HG03280 (cell line): Measurements from ENCODE around the gene ZPBP2.
A peak's percentile ranks its signal among the peaks of the same experiment; 100 is the strongest.
"Not testable (repeated sequence)": the region's sequence is repeated elsewhere in the genome, so short reads cannot be mapped to it uniquely, and the experiment has no call there.

Experiments used
- ATAC-seq: cut with Tn5 transposase; IDR thresholded peaks from one replicate; pipeline ENCODE4 v1.9.1; 2021; ENCODE audit warnings: mild to moderate bottlenecking, moderate library complexity; ENCODE audit not compliant: unreplicated experiment

Gene ZPBP2, protein sequence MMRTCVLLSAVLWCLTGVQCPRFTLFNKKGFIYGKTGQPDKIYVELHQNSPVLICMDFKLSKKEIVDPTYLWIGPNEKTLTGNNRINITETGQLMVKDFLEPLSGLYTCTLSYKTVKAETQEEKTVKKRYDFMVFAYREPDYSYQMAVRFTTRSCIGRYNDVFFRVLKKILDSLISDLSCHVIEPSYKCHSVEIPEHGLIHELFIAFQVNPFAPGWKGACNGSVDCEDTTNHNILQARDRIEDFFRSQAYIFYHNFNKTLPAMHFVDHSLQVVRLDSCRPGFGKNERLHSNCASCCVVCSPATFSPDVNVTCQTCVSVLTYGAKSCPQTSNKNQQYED

DNA sequence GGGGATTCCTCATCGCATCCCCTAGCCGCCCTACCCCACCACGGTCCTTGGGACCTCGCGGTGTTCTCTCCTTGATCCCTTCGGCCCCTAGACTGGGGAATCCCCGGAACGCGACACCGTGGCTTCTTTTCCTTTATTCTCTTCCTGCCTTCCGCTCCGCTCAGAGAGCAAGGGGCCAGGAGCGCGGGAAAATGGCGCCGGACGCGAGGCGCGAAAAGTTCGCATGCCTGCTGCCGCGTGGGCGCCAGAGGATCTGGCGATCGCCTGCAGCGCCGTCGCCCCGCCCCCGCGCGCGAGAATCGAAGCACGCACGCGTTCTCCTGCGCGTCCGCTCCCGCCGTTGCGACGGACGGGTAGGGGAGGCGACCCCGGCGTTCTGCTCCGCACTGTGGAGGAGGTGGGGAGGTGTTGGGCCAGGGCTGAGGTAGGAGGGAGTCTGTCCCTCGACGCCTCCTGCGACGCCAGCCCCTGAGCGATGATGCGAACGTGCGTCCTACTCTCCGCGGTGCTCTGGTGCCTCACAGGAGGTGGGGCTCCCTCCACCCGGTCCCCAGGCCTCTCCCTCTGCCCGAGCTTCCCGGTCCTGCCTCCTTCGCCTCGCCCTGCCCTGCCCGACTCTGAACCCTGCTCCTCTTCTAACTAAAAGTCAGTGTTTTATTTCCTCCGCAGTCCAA is at the start of gene ZPBP2:
TSS of gene ZPBP2 (plus strand) at position 323 of the 674 bp plus-strand sequence. CDS start at position 476, 153 bp downstream.
- peak; percentile 11 for ATAC-seq

DNA sequence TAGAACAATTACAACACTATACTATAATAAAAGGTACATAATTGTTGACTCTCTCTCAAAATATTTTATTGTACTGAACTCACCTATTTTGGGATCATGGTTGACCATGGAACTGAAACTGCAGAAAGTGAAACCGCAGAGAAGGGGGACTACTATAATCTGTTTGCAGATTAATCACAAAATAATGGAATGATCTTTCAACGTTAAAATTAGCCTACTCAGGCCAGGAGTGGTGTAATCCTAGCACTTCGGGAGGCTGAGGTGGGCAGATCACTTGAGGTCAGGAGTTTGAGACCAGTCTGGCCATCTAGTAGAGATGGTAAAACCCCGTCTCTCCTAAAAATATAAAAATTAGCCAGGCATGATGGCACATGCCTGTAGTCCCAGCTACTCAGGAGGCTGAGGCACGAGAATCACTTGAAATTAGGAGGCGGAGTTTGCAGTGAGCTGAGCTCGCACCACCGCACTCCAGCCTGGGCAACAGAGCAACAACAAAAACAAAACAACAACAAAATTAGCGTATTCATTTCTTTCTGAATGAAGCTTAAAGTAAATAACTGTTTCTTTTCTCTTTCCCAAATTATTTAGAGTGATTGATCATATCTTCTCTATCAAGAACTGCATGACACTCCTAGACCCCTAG is 49.5 kb upstream of the ZPBP2 start:
- no peak for ATAC-seq

DNA sequence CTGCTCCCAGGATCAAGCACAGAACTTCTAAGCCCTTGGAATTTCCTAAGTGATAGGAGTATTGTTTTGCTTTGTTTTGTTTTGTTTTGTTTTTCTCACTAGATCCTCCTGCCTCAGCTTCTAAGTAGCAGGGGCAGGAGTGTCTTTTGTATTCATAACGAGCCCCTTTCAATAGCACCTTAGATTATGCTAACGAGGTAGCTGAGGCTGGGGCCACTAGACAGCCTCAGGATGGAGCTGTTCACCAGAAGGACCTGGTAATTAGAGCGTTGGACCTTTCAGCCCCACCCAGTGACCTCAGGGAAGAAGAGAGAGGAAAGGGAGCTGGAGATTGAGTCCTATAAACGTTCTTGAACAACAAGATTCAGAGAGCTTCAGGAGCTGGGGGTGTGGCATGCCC is 47.5 kb upstream of the ZPBP2 start:
- no peak for ATAC-seq

DNA sequence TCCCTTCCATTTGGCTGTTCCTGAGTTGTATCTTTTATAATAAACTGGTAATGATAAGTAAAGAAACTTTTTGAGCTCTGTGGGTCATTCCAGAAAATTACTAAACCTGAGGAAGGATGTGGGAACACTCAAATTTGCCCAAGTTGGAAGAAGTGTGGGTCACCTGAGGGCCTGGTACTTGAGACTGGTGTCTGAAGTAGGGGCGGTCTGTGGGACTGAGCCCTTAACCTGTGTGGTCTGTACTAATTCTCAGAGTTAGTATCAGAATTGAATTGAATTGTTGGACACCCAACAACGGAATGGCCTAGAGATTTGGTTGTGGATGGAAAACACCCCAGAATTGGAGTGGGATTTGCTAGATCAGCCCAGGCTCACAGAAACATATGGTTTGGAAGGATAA is 47.0 kb upstream of the ZPBP2 start:
- no peak for ATAC-seq

DNA sequence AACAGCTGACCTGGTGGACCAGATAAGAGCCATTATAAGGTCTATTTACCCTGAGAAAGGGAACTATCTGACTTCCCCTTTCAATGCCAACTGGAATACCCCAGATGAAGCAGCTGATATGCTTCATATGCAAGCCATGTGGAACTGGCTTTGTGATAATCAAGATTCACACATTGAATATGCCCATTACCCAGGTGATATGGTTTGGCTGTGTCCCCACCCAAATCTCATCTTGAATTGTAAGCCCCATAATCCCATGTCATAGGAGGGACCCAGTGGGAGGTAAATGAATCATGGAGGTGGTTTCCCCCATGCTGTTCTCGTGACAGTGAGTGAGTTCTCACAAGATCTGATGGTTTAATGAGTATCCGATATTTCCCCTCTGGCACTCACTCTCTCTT is 46.0 kb upstream of the ZPBP2 start:
- no peak for ATAC-seq

DNA sequence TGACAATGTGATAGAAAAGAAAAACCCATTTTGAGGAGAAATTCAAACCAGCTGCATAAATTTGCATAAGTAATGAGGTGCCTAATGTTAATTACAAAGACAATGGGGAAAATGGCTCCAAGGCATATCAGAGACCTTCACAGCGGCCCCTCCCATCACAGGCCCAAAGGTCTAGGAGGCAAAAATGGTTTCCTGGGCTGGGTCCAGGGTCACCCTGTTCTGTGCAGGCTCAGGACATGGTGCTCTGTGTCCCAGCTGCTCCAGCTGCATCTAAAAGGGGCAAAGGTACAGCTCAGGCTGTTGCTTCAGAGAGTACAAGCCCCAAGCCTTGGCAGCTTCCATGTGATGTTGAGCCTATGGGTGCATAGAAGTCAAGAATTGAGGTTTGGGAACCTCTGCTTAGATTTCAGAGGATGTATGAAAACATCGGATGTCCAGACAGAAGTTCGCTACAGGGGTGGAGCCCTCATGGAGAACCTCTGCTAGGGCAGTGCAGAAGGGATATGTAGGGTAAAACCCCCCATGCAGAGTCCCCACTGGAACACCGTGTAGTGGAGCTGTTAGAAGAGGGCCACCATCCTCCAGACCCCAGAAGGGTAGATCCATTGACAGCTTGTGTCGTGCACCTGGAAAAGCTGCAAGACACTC is 44.5 kb upstream of the ZPBP2 start:
- no peak for ATAC-seq

DNA sequence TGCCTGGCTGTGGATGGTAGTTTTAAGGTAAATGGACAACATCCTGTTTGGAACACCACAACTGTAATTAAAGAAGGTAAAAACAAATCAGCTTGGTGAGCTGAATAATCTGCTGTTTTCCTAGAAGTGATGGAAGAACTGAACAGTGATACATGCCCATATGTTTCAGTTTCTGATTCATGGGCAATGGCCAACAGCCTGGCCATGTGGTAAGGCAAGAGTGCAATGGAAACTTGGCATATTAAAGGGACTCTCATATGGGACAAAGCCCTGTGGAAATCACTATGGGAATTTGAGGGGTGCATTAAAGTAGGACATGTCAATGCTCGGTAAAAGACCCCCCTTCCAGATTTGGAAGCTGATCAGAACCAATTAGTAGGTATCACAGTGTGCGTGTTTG is 41.7 kb upstream of the ZPBP2 start:
- ATAC-seq, result no peak

DNA sequence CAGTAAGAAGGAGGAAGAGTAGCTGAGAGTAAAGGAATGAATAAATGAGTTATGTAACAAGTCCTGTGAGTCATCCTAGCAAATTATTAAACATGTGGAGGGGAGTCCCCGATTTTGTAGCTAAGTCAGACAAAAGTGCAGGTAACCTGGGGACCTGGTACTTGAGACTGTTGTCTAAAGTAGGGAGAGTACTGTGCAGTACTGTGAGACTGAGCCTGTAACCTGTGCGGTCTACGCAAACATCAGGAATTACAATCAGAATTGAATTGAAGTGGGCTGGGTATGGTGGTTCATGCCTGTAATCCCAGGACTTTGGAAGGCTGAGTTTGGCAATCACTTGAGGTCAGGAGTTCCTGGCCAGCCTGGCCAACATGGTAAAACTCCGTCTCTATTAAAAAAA is 39.6 kb upstream of the ZPBP2 start:
- ATAC-seq, result no peak

DNA sequence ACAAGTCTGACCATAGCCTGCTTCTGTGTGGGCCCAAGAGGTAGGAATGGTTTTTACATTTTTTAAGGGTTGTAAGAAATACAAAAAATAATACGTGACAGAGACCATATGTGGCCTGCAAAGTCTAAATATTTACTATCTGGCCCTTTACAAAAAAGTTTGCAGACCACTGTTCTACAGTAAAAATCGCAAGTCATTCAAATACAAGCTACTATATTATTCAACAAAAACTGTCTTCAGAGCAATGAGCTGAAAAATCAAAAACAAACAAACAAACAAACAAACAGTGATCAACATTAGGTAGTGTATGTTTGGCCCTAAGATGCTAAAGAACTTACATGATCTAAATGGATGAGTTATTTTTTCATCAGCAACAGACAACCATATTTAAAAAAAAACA is 36.4 kb upstream of the ZPBP2 start:
- ATAC-seq, result no peak

DNA sequence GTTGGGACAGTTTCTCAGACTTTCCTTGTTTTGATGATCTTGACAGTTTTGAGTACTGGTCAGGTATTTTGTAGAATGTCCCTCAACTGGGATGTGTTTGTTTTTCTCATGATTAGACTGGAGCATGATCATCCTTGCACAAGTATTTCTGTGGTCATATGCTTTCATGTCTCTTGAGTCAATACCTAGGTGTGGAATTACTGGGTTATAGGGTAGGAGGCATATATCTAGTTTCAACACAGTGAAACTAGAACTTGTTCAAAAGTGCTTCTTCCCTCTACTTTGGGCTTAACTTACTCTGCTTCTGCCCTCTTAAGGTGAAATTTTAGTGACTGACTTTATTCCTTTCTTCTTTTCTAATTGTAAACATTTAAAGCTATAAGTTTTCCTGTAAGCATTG is 34.0 kb upstream of the ZPBP2 start:
- ATAC-seq, result no peak

DNA sequence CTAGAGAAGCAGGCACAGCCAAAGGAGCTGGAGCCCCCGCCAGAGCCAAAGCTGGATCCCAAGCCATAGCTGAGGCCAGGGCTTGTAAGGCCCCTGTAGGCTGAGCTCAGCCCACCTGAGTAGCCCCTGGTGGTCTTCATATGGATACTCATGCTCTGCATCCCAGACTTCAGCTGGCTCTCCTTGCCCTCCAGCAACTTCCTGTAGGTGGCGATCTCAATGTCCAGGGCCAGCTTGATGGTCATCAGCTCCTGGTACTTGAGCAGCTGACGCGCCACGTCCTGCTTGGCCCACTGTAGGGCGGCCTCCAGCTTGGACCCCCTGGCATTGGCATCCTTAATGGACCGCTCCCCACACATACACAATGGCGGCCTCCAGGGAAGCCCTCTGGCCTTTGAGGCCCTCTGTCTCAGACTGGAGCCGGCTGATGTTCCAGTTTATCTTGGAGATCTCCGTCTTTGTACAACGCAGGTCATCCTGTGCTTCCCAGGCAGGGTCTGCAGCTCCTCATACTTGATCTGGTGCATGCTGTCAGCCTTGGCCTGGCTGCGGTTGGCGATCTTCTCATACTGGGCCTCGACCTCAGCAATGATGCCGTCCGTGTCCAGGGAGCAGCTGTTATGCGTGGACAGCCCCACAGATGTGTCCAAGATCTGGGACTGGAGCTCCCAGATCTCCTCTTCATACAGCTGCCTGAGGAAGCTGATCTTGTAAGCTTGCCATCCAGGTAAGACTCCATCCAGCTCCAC is 32.8 kb upstream of the ZPBP2 start:
- no peak for ATAC-seq

DNA sequence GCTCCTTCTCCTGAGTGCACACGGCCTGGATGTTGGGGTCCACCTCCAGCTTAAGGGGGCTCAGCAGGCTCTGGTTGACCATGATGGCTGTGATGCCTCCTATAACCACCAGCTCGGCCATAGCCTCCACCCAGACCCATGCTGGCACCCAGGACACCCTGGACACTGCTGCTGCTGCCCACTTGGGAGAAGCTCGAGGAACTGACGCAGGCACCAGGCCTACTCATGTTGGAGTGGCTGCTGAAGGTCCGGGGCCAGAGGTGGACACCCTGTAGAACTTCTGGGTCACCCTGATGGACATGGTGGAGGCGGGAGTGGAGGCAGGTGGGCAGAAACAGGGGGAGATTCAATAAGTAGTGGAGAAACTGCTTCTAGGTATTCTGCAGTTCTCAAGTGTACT is 31.9 kb upstream of the ZPBP2 start:
- ATAC-seq, result no peak

DNA sequence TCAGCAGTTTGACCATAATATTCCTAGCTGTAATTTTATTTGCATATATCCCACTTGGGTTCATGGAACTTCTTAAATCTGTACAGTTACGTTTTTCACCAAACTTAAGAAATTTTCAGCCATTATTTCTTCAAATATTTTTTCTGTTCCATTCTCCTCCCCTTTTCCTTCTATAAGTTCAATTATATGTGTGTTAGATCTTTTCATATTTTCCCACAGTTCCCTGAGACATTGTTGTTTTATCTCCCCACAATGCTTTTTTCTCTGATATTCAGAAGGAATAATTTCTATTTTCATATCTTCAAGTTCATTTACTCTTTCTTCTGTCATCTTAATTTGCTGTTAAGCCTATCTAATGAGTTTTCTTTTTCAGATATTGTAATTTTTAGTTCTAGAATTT is 29.9 kb upstream of the ZPBP2 start:
- ATAC-seq, result no peak

DNA sequence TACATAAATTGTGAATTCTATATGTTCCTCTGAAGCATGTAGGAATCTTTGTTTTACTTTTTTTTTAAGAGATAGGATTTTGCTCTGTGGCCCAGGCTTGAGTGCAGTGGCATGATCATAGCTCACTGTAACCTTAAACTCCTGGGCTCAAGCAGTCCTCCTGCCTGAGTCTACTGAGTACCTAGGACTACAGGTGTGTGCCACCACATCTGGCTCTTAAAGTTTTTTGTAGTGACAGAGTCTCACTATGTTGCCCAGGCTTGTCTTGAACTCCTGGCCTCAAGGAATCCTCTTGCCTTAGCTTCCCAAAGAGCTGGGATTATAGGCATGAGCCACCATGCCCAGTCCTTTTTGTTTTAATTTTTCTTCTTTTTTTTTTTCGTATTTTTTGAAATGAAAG is 29.2 kb upstream of the ZPBP2 start:
- ATAC-seq, result no peak

DNA sequence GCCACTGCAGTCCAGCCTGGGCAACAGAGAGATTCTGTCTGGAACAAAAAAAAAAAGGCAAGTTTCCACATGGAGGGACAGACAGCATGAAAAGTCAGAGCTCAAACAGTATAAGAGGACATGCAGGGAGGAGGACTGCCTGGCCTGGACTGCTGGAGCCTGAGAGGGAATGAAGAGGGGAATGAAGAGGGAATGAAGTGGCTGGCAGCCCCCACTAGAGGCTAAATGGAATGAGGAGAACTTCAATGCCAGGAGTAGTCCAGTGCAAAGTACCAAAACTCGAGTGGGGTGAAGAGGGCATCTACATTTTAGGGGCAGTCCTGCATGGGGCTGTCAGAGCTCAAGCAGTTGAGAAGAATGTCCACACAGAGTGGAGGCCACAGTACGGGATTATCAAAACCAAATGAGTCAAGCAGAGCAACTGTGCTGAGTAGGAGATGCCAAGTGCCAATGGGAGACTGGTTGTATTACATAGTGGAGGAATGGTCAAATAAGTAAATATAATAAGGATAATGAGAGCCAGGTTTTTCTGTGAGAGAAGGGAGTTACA is 26.8 kb upstream of the ZPBP2 start:
- no peak for ATAC-seq

DNA sequence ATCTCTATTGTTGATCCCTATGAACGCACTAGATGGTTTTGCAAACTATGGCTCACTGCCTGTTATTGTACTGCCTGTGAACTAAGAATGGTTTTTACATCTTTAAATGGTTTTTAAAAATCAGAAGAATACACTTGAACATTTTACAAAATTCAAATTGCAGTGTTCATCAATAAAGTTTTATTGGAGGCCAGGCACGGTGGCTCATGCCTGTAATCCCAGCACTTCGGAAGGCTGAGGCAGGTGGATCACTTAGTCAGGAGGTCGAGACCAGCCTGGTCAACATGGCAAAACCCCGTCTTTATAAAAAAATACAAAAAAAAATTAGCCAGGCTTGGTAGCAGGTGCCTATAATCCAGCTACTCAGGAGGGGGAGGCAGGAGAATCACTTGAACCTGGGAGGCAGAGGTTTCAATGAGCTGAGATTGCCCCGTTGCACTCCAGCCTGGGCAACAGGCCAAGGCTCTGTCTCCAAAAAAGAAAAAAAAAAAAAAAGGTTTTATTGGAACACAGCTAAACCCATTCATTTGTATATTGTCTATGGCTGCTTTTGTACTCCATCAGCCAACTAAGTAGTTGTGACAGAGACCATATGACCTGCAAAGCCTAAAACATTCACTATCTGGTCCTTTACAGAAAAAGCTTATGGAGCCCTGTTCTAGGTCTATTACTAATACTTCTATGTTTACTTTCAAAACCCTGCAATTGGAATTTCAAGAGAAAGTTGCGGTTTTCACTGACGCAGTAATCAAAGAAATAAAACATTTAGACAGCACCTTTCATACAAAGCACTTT is 22.8 kb upstream of the ZPBP2 start:
- ATAC-seq, result no peak

DNA sequence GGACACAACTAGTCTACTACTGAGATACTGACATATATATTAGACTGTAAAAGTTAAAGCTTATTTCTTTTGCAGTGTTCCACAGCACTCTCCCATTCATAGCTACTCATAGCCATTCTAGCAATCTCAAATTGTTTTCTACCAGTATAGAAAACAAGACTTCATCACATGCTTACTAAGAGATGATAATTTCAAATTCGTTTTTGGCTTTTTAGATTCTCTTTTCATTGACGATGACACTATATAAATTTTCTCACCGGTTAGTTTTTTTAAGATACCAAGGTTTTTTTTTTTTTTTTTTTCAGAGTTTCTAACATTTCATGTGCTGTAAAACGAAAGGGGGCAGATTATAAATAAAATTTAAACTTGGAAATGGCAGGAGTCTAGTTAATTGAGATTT is 21.8 kb upstream of the ZPBP2 start:
- ATAC-seq, result no peak

DNA sequence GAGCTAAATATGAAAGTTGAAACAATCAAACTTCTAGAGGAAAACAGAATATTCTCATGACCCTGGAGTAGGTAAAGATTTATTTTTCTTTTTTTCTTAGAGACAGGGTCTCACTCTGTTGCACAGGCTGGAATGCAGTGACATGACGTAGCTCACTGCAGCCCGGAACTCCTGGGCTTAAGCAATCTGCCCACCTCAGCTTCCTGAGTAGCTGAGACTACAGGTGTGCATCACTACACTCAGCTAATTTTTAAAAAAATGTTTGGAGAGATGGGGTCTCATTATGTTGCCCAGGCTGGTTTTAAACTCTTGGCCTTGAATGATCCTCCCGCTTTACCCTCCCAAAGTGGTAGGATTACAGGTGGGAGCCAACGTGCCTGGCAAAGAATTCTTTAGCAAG is 19.4 kb upstream of the ZPBP2 start:
- no peak for ATAC-seq

DNA sequence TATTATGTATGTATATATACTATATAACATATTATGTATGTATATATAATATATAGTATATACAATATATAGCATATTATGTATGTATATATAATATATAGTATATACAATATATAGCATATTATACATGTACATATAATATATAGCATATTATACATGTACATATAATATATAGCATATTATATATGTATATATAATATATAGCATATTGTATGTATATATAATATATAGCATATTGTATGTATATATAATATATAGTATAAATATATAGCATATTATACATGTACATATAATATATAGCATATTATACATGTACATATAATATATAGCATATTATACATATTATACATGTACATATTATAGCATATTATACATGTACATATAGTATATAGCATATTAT is 17.8 kb upstream of the ZPBP2 start:
- not testable (repeated sequence) for ATAC-seq

DNA sequence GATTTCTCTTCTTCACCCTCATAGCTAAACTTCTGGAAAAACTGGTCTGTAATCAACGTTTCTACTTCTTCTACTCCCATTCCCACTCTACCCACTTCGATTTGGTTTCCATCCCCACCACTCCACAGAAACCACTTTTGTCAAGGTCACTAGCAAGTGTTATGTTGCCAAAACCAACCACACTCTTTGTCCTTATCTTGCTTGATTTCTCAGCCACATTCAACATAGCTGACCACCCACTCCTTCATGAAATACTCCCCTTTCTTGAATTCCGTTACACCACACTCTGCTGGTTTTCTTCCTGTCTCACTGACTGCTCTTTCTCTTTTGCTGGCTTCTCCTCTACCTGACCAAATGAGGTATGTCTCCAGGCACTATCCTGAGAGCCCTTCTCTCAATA is 15.8 kb upstream of the ZPBP2 start:
- no peak for ATAC-seq
